NCI-H446 (cell line): Measurements from ENCODE around the gene ALDH1A2.
"Not testable (repeated sequence)": the region's sequence is repeated elsewhere in the genome, so short reads cannot be mapped to it uniquely, and the experiment has no call there.

ENCODE experiments used
- DNase-seq, 2 experiments: peaks; one replicate each; lab custom pipeline; 2025; lab: John Stamatoyannopoulos, UW

ALDH1A2 gene

GRCh38 chr15:58066042-58066867 lies 744 bp upstream of the ALDH1A2 start:
- no peak for DNase-seq

GRCh38 chr15:58064980-58065444 lies 499 bp downstream of the ALDH1A2 start:
- DNase-seq: no peak

DNA sequence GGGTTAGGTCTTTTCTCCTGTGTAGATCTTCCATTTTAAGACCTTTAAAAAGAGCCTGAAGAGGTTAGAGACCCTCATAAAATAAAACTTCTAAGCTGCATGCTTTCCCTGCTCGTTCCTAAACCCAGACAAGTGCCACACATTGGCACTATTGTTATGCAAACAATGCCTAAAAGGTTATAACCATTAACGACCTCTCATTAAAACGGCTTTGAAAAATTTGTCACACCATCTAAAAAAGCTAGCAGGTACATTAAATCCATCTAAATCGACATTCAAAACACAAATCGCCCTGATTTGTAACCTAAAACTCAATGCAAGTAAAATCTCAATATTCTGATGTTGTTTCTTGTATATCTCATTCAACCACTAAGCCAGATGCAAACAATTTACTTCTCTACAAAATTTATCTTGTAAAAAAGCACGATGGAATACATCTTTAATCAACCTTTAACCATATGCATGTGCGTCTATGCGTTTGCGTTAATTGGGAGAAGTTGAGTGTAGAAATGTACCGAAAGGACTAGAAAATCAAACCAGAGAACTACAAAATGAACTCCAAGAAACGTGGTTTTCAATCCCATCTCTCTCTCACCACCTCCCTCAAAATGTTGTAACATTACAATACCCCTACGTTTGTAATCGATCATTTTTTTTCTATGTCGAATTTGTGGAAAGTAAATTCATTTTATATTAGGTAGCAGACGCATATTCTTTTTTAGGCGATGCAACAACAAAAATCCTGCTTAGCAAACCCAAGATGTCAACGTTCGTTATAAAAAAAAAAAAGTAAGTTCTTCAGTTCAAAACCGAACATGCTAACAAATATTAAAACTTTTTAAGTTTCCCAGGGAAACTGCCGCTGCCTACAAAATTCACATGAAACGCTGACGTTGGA lies 1.2 kb downstream of the ALDH1A2 start:
- DNase-seq: no peak

- DNase-seq: no peak
These were observed 1.9 kb downstream of the ALDH1A2 start for GRCh38 chr15:58063614-58064013.

GRCh38 chr15:58062983-58063382 lies 2.5 kb downstream of the ALDH1A2 start:
- DNase-seq: no peak

DNA sequence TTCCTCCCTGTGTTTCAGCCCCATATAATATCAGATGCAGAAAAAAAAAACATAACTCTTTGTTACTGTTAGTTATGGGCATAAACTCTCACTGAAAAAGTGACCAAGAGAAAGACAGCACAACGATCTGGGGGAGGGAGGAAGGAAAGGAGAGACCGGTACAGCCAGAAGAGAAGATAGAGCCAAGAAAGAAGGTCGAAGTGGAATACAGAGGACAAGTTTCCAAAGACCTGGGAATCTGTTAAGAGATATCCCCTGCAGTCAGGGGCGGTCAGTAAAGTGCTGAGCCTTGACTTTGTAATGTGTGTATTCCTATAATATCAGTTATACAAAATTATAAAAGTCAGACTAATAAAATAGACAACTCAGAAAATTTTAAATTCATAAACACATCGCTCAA lies 3.3 kb downstream of the ALDH1A2 start:
- no peak for DNase-seq

- DNase-seq: no peak
These were observed 4.9 kb downstream of the ALDH1A2 start for GRCh38 chr15:58060575-58060974.

GRCh38 chr15:58058729-58059128 lies 6.8 kb downstream of the ALDH1A2 start:
- no peak for DNase-seq

GRCh38 chr15:58058073-58058472 lies 7.4 kb downstream of the ALDH1A2 start:
- DNase-seq: no peak

DNA sequence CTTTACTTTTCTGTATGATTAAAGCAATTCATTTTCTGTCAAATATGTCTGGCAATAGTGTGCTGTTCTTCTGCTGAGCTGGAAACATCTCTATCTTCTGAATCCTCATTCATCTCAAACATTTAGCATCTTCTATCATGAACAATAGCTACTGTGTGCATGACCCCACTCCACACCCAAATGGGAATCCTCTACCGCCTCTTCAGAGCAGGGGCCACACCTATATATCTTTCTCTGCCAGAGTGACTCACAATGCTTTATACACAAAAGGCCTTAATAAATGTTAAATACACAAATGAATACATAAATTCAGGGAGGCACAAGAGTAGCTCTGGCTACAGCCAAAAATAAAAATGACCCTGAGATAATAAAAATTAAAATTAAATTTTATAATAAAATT lies 8.0 kb downstream of the ALDH1A2 start:
- DNase-seq: no peak

GRCh38 chr15:58056015-58056414 lies 9.5 kb downstream of the ALDH1A2 start:
- no peak for DNase-seq

DNA sequence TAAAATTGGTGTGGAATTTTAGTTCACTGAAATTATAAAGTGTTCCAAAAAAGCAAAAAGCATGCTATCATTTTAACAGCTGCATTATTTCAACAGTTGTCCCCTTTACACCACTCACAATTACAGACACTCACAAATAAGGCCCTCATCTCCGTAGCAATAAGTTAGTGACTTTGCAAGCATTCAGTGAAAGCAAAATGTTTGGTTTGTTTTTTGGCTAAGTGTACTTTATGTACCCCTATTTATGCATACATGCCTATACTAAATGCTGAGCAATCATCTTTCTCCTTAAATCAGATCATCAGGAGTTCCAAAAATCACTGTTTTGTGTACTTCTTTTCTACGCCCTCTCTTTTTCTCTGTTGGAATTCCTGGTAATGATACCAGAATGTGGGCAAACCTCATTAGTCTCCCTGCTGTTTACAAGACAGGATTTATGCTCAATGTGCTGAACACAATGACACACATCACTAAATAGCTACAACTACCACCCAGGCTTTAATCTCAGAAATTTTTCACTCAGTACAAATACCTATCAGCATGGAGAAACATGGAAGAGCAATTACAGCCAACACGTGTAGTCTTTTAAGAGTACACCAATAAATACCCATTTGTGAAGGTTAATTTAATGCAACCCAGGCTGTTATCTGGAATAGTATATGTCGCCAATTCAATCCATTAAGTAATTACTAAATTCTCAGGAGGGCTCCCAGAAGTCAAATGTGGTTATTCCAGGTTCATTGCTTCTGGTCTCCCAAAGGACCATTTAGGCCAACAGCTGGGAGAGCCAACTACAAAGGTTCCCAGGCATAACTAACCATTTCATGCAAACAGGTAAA lies 12.0 kb downstream of the ALDH1A2 start:
- DNase-seq: no peak

DNA sequence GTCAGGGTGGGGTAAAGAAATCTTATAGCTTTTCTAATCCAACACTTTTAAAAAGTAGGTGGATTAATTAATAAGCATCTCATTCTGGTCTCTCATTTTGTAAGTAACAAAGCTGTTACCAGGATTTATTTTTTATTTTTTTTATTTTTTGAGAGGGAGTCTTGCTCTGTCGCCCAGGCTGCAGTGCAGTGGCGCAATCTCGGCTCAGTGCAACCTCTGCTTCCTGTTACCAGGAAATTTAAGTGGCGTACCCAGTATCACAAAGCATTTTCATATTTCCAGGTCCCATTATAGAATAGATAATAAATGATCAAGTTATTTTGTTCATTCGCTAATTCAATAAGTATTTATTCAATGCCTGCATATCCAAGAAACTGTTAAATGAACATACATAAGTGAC lies 13.2 kb downstream of the ALDH1A2 start:
- DNase-seq: no peak

DNA sequence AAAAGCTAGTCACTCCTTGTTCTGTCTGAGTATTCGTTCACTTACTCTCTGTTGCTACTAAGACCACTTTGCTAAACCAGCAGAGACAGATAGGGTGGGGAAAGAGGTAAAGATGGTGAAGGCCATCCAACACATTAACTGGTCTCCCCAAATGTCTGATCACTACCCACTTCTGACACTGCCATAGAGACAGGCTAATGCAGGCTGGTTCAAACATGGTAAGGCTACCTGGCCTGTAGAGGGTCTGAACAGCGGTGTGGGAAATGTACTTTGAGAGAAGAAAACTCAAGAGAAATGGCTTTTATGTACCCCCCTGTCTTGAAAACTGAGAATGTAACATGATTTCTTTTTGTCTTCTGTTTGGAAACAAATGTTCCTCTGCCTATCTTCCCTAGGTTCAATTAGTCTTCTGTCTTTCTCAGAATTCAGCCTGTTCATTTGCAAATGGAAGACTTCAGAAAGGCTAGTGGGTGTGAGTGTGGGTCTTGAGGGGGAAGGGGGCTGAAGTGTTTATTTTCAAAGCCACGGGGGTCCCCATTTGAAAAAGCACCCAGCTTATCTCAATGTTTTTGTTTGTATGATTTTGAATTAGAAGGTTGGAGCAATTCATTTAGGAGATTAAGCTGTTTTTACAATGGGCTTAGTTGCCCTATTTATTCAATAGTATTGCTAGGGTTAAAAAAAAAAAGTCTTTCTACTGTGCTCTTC lies 15.8 kb downstream of the ALDH1A2 start:
- no peak for DNase-seq

DNA sequence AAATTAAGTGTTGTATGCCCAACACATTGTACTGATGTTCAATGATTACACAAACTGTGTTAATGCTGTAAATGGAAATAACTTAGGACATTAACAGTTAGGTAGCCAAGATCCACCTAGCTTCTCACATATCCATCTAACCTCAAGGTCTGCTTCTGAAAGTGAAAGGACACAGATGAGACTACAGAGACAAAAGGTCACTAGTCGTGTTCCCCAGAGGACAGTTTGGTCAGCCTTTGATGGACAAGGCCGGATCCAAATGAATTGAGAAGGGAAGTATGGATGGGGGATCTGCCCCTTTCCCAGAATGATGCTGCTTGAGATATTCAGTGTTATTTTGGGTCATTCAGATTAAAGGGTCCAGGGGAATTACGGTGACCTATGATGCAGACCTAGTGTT lies 17.2 kb downstream of the ALDH1A2 start:
- DNase-seq: no peak

GRCh38 chr15:58047149-58047548 lies 18.4 kb downstream of the ALDH1A2 start:
- DNase-seq: no peak

DNA sequence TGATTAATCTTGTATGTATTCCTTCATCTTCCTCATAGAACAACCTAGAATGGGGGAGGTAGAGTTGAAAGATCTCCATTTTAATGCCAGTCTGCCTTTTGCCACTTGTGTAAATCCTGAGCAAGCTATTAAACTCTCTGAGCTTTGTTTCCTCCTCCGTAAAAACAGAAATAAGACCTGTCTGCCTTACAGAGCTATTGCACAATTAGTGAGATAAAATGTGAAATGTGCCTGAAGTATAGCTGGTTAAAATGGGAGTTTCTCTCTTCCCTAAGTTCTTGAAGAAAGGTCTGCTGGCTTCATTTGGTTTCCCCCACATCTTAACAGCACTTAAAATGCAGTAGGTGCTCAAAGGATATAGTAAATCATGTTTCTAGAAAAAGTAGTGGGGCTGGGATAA lies 19.0 kb downstream of the ALDH1A2 start:
- no peak for DNase-seq

DNA sequence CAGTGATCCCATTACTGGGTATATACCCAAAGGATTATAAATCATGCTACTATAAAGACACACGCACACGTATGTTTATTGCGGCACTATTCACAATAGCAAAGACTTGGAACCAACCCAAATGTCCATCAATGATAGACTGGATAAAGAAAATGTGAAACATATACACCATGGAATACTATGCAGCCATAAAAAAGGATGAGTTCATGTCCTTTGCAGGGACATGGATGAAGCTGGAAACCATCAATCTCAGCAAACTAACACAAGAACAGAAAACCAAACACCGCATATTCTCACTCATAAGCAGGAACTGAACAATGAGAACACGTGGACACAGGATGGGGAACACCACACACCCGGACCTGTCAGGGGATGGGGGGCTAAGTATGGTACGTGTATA lies 20.1 kb downstream of the ALDH1A2 start:
- DNase-seq: not testable (repeated sequence)

DNA sequence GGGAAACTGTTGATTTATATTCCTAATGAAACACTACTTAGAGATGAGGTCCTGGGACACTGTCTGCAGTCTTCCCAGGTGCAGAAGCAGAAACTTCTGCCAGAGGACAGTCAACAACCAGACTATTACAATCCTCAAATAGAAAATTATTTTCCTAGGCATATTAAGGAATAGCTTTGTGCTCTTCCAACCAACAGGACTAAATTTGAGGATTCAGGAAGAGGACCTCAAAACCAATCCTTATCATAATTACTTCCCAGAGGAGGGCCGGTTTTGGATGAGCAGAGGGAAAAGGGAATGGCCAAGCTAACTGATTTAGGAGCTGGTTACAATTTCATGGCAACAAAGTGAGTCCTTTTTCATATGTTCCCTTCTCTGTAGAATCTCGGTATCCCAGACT lies 21.0 kb downstream of the ALDH1A2 start:
- no peak for DNase-seq

GRCh38 chr15:58043192-58043903 lies 22.2 kb downstream of the ALDH1A2 start:
- DNase-seq: peak in 1 of 2 experiments; percentile 3

DNA sequence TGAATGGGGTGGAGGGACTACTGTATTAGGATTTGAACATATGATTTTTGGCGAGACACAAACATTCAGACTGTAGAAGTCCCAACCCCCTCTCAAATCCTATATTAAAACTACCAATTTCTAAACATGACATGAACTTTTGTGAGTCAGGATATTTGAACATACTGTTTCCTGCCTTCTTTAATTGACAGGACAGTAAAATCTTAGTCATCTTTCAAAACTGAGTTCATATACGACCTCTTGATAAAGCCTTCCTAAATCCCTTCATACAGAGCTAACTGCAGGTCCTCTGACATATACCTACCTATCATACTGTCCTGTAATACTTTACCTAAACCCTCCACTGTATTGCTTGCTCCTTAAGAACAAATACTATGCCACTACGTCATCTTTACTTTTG lies 23.5 kb downstream of the ALDH1A2 start:
- DNase-seq: no peak
